NOMO-1 treated with dmso at 0.1 percent for 144 hours (cell line): Measurements from ENCODE around the gene PIK3R6.
"Not testable (repeated sequence)": the region's sequence is repeated elsewhere in the genome, so short reads cannot be mapped to it uniquely, and the experiment has no call there.

Experiments
- DNase-seq: peaks from one replicate; lab custom pipeline; 2025; ENCODE audit not compliant: unreplicated experiment; lab: John Stamatoyannopoulos, UW

The PIK3R6 gene

GRCh38 chr17:8894202-8894671, 26.8 kb upstream of the PIK3R6 start:
- DNase-seq, result no peak

- no peak for DNase-seq
These were observed 26.2 kb upstream of the PIK3R6 start for GRCh38 chr17:8893621-8894201.

GRCh38 chr17:8893059-8893458, 25.6 kb upstream of the PIK3R6 start:
- DNase-seq, result no peak

- no peak for DNase-seq
These were observed 24.8 kb upstream of the PIK3R6 start for GRCh38 chr17:8892338-8892690.

GRCh38 chr17:8890671-8891070, 23.2 kb upstream of the PIK3R6 start:
- DNase-seq, result no peak

- DNase-seq, result no peak
These were observed 22.2 kb upstream of the PIK3R6 start for GRCh38 chr17:8889458-8890210.

DNA sequence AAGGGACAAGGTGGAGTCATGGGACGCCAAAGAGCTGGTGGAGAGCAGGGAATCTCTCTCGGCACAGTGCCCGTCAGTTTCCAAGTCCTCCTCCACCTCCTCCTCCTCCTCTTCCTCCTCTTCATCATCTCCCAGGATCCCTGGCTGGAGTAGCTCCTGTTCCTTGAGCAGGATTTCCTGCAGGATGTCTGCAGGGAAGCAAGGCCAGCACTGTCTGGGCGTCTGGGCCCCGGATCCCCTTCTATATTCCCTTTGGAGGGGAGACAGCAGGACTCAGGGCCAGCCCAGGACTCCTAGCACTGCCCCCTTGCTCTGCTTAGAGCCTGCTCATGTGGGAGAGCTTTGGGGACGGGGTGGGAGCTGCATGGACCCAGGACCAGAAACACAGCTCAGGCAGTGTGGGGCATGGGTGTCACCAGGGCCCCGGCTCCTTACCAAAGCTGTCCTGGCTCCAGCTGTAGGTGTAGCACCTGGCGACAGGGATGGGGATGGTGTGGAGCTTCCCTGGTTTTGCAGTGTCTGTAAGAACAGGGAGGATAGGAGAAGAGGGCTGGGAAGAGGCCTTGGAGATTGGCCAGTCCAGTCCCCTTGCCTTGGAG, 21.3 kb upstream of the PIK3R6 start:
- DNase-seq, result no peak

DNA sequence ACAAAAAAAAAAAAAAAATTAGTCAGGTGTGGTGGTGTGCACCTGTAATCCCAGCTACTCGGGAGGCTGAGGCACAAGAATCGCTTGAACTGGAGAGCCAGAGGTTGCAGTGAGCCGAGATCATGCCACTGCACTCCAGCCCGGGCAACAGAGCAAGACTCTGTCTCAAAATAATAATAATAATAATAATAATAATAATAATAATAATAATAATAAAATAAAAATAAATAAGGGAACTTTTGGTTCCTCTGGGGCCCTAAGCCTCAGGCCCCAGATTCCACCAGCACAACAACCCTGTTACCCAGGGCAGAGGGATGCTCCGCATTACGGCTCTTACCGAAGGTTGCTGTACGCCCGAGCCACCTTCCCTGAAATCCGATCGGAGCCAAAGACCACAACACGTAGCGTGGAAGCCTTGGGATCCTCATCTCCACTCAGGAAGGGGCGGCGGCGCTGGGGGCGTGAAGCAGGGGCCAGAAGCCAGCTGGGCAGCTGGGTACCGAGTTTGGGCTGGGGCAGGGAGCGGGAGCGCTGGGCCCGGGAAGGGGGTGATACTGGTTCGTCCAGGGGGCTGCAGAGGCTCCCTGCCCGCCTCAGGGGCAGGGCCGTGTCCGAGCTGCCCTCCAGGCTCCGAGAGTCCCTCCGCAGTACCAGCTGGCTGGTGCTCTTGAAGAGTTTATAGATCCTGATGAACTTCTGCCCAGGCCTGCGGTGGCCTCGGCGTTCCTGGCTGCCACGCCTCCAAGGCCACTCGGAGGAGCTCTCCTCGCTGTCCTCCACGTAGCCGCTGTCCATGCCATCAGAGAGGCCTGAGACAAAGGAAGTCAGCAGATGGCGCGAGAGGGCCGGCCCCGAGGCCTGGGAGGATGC, 20.6 kb upstream of the PIK3R6 start:
- no peak for DNase-seq

- DNase-seq, result no peak
These were observed 19.8 kb upstream of the PIK3R6 start for GRCh38 chr17:8887301-8887700.

- DNase-seq, result no peak
These were observed 18.7 kb upstream of the PIK3R6 start for GRCh38 chr17:8885967-8886684.

GRCh38 chr17:8885163-8885966, 17.9 kb upstream of the PIK3R6 start:
- DNase-seq, result not testable (repeated sequence)

GRCh38 chr17:8884336-8884990, 17.0 kb upstream of the PIK3R6 start:
- no peak for DNase-seq

- no peak for DNase-seq
These were observed 15.9 kb upstream of the PIK3R6 start for GRCh38 chr17:8883353-8883752.

- no peak for DNase-seq
These were observed 14.1 kb upstream of the PIK3R6 start for GRCh38 chr17:8881606-8882005.

GRCh38 chr17:8880466-8880865, 13.0 kb upstream of the PIK3R6 start:
- DNase-seq, result no peak

- DNase-seq, result no peak
These were observed 11.9 kb upstream of the PIK3R6 start for GRCh38 chr17:8879410-8879809.

DNA sequence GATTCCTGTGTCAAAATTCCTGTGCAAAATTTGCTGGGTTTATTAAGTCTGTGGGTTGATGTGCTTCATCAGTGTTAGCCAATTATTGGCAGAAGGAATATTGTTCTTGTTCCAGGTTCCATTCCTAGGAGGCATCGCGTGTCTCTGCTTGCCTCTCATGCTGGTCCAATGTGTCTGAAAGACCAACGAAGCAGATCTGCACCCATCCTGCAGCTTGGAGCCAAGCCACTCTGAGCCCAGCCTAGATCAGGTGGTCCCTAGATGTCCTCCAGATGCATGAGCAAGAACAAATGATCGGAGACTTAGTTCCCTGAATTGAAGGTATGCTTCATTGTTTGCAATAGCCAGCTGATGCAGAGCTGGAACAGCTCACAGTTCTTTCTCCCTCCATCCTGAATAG, 10.5 kb upstream of the PIK3R6 start:
- DNase-seq, result no peak

DNA sequence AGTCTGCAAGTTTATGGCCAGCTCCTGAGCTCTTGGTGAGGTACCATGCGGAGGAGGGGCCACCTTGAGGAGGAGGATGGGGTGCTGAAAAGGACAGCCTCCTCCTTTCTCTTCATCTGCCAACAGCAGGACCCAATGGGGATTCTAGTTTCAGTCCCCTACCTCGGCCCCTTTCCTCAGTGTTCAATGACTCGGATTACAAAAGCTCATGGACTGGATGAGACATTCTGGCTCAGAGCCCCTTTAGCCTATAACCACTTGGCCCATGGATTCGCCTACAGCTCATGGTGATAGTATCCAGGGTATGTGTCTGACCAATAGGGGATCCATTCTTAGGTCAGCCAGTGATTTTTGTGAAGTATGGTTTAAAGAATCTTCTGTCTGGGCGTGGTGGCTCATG, 8.5 kb upstream of the PIK3R6 start:
- DNase-seq, result no peak

GRCh38 chr17:8875436-8875835, 8.0 kb upstream of the PIK3R6 start:
- no peak for DNase-seq
